Thyroid gland (tissue), 4 donors: ENCODE results near the gene KRT9. TPM values are rescaled to one million over a fixed set of nuclear protein-coding genes. Genes with fewer than 3 reads are reported as not detected.

Experiments
- DNase-seq, 2 donors: peaks; one replicate each; pipeline ENCODE4 v3.0.0-alpha.2; 2019
- H3K27ac ChIP-seq, 3 donors: fragments of 200-600 bp; sonication (generic); 1 replicate in 2 of 3; 2 replicates in 1 of 3; pipeline ENCODE4 v1.5.1; 2016 to 2019; ENCODE audit warnings: mild to moderate bottlenecking in 1 of 3, moderate library complexity in 1 of 3
- H3K27me3 ChIP-seq: fragments of 200-600 bp; sonication (generic); one replicate; pipeline ENCODE4 v1.5.1; 2019
- H3K36me3 ChIP-seq, 2 donors: fragments of 200-600 bp; sonication (generic); one replicate each; pipeline ENCODE4 v1.5.1; 2016 to 2019
- H3K4me1 ChIP-seq, 2 donors: fragments of 200-600 bp; sonication (generic); one replicate each; pipeline ENCODE4 v1.5.1; 2017 to 2019
- H3K4me3 ChIP-seq, 3 donors: fragments of 200-600 bp; sonication (generic); replicated peaks in 1 of 3; 1 replicate in 2 of 3; 2 replicates in 1 of 3; pipeline ENCODE4 v1.5.1; 2016; ENCODE audit warnings: mild to moderate bottlenecking in 1 of 3
- H3K9me3 ChIP-seq: fragments of 200-600 bp; sonication (generic); one replicate; pipeline ENCODE4 v1.5.1; 2017
- POLR2A ChIP-seq, 2 donors: fragments of 450-650 bp; IDR thresholded peaks; one replicate each; pipeline ENCODE4 v1.6.1; 2017; ENCODE audit warnings: antibody characterized with exemption in 2 of 2, mild to moderate bottlenecking in 2 of 2, moderate library complexity in 1 of 2
- WGBS, 2 donors: methylation state at CpG; one replicate each; pipeline ENCODE4 v1.1.5; 2017; 5-methylcytosine and 5-hydroxymethylcytosine counted together
- intact Hi-C: fragments of 100-400 bp; cut with DNase I; formaldehyde crosslinking; loops from one replicate; pipeline ENCODE4 v1.15.1; 2023
- total RNA-seq, 4 donors: library from RNA; depleted of rRNA; stranded (reverse); fragments of >200 nt; gene quantifications; one replicate each; pipeline ENCODE4 v1.2.3, GENCODE V29; 2016
- TF ChIP-seq, protein P1 (sequence below), 6 experiments: fragments of 200-600 bp in 3 of 6; fragments of 450-650 bp in 3 of 6; sonication (generic) in 3 of 6; IDR thresholded peaks; one replicate each; pipeline ENCODE4 v1.5.1; 2016 to 2019; ENCODE audit warnings: antibody characterized with exemption in 6 of 6, mild to moderate bottlenecking in 2 of 6, inconsistent platforms in 1 of 6, moderate library complexity in 1 of 6

Gene KRT9
- total RNA-seq, 4 donors from 2014 or later, result not detected

DNA sequence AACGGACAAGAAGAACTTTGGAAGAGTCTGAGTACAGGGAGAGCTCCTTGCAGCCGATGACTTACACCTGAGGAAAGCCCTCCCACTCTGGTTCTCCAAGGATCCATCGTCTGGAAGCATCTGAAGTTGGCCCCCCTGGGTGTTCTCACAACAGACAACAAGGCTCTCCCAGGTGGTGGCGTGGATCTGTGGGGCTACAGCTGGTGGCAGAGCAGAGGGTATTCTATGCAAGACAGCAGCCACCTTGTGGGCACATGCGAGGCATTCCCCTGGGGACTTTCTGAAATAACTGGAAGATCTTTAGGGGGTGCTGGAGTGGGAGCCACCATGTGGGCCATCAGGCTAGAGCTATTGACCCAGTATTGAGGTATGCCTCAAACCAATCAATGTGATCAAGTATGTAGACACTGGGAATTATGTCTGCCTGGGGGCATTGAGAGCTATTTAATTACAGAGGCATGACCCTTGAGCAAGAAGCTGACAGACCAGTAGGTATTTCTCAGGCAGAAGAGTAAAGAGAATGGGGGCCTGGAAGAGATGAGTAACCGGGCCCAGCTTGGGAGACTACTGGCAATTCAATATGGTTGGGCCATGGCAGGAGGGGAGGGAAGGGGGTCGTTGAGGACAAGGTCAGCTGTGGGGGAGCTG is 36.8 kb downstream of the KRT9 start:
- Histone ChIP-seq H3K27me3 (no peaks in the 10 kb centered on the region), H3K9me3 (no peaks in the 10 kb centered on the region), H3K4me3 (no peak overlapping the region), H3K27ac (no peak overlapping the region), H3K36me3 (no peaks in the 10 kb centered on the region), H3K4me1 (no peaks in the 10 kb centered on the region)
- 73 to 81% methylated on average over 6 to 7 of the region's 7 CpGs for WGBS, 2 donors
- DNase-seq, result no peak
- no peak for TF ChIP-seq POLR2A (IDR thresholded peaks at IDR 0.05)
- TF ChIP-seq, protein P1, sequence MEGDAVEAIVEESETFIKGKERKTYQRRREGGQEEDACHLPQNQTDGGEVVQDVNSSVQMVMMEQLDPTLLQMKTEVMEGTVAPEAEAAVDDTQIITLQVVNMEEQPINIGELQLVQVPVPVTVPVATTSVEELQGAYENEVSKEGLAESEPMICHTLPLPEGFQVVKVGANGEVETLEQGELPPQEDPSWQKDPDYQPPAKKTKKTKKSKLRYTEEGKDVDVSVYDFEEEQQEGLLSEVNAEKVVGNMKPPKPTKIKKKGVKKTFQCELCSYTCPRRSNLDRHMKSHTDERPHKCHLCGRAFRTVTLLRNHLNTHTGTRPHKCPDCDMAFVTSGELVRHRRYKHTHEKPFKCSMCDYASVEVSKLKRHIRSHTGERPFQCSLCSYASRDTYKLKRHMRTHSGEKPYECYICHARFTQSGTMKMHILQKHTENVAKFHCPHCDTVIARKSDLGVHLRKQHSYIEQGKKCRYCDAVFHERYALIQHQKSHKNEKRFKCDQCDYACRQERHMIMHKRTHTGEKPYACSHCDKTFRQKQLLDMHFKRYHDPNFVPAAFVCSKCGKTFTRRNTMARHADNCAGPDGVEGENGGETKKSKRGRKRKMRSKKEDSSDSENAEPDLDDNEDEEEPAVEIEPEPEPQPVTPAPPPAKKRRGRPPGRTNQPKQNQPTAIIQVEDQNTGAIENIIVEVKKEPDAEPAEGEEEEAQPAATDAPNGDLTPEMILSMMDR (IDR thresholded peaks at IDR 0.05), result no peak
- intact Hi-C loops, result no loop called here

DNA sequence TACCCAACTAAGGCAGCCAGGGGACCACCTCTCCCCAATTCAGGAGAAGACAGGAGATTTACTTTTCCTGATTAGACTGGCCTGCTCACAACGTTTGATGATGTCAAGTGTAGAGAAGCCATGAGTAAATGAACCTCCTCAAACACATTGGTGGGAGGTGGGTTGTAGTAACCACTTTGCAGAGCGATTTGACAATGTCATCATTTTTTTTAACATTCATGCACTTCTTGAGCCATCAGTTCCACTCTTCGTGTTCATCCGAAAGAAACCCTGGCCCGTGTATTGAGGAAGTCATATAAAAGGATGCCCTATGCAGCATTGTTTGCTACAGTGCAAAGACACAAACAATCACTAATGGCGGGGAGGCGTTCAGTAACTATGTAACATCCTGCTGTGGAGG is 38.2 kb downstream of the KRT9 start:
- Histone ChIP-seq H3K27me3 (no peaks in the 10 kb centered on the region), H3K36me3 (no peaks in the 10 kb centered on the region), H3K9me3 (no peaks in the 10 kb centered on the region), H3K4me1 (no peaks in the 10 kb centered on the region), H3K27ac (no peak overlapping the region), H3K4me3 (no peak overlapping the region)
- DNase-seq, result no peak
- intact Hi-C loops, result no loop called here
- TF ChIP-seq, protein P1 (IDR thresholded peaks at IDR 0.05), result no peak
- no peak for TF ChIP-seq POLR2A (IDR thresholded peaks at IDR 0.05)
- WGBS, 2 donors, result 87 to 91% methylated on average over 7 of the region's 7 CpGs

DNA sequence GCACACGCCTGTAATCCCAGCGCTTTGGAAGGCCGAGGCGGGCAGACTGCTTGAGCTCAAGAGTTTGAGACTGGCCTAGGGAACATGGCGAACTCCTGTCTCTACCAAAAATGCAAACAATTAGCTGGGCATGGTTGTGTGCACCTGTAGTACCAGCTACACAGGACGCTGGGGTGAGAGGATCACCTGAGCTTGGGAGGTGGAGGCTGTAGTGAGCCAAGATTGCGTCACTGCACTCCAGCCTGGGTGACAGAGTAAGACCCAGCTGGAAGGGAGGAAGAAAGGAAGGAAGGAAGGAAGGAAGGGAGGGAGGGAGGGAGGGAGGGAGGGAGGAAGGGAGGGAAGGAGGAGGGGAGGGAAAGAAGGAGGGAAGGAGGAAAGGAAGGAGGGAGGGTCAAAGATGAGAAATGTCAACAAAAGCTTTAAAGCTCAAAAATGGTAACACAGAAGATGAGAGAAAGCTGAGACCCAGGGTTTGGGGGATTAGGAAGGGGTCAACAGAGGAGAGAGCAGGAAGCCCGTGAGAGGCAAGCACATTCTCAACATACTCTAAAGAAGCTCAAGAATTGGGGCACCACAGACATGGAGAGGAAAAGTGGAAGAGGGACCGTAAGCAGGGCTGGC is 38.8 kb downstream of the KRT9 start:
- Histone ChIP-seq H3K9me3 (no peaks in the 10 kb centered on the region), H3K27me3 (peaks cover under 1% of the 10 kb centered on the region), H3K4me1 (peaks cover 3 to 5% of the 10 kb centered on the region in 2 donors), H3K4me3 (no peak overlapping the region), H3K36me3 (no peaks in the 10 kb centered on the region), H3K27ac (no peak overlapping the region)
- intact Hi-C loops, result no loop called here
- no peak for TF ChIP-seq POLR2A (IDR thresholded peaks at IDR 0.05)
- TF ChIP-seq, protein P1 (IDR thresholded peaks at IDR 0.05), result no peak
- peak; percentile 62 to 69 for DNase-seq
- 58 to 59% methylated on average over 9 of the region's 9 CpGs for WGBS, 2 donors

DNA sequence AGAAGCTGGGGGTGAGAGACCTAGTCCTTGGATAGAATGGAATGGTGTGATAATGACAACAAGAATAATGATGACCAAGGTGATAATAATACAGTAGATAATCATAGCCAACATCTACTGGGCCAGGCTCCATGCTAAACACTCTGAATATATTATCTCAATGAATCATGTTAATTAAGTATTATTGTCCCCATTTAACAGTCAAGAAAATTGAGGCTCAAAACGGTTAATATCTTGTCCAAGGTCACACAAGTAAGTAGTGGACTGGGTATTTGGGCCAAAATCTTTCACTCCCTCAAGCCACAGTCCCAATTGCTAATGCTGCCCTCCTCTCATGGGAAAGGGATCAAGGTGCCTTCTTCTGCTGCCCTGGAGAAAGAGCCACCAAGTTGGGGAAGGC is 39.9 kb downstream of the KRT9 start:
- Histone ChIP-seq H3K27me3 (peaks cover 11% of the 10 kb centered on the region), H3K4me1 (peaks cover 12 to 14% of the 10 kb centered on the region in 2 donors), H3K4me3 (no peak overlapping the region), H3K36me3 (no peaks in the 10 kb centered on the region), H3K27ac (no peak overlapping the region), H3K9me3 (no peaks in the 10 kb centered on the region)
- 83 to 87% methylated on average over 1 of the region's 1 CpG for WGBS, 2 donors
- intact Hi-C loops, result no loop called here
- no peak for TF ChIP-seq POLR2A (IDR thresholded peaks at IDR 0.05)
- TF ChIP-seq, protein P1 (IDR thresholded peaks at IDR 0.05), result no peak
- DNase-seq, result no peak
